ENCODE results near the gene AFMID. TPM values are rescaled to one million over a fixed set of nuclear protein-coding genes. Genes with fewer than 3 reads are reported as not detected.

Gene AFMID
- total and polyA plus RNA-seq, 5 donors from 2014 or later = 1.8 to 5.5 (median 2.8) TPM

DNA sequence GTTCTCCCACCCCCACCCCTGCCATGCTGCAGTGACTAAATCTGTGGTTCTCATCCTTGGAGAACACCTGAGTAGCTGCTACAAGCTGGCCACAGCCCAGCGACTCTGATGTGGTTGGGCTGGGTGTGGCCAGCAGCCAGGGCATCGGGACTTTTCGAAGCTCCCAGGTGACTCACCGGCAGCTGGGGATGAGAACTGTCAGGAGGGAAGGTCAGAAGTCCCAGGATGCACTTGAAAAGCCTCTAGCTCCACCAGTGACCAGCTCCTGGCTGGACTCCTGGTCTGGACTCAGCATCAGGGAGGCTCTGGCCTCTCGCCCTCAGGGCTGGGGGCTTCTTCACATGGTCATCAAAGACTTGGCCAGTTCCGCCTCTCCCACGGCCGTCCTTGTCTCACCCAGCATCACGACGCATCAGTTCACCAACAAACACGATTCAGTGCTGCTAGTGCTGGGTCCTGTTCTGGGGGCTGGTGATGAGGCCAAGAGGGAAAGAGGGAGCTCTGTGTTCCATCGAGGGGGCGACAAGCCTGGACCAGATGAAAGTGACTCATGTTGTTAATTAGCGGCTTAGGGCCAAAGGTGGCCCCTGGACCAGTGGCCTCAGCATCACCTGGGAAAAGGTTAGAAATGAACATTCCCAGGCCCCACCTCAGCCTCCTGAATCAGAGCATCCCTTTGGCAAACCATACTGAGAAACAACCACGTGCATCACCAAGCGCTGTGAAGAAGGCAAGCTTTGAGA is 44.9 kb upstream of the AFMID start:
- peaks cover 48% of the 10 kb centered on the region for H3K4me1 ChIP-seq (ENCODE audit: control insufficient read depth, insufficient read depth, low read length, poor library complexity, severe bottlenecking)
- no peak overlapping the region for H3K27ac ChIP-seq (ENCODE audit: insufficient read depth, low read length, poor library complexity, severe bottlenecking)
- peaks cover 11% of the 10 kb centered on the region for H3K36me3 ChIP-seq (ENCODE audit: control insufficient read depth, insufficient read depth, low read length)
- H3K9me3 ChIP-seq (ENCODE audit: control insufficient read depth in 2 of 2, low read length in 2 of 2) = no peaks in the 10 kb centered on the region
- DNase-seq (no peak), ATAC-seq (ENCODE audit: low read depth in 2 of 2) (no peak)
- H3K27me3 Mint-ChIP-seq = no peaks in the 10 kb centered on the region
- peaks cover 9% of the 10 kb centered on the region for H3K36me3 Mint-ChIP-seq
- no peak overlapping the region for H3K4me3 ChIP-seq (ENCODE audit: low read depth, low read length)
- no peaks in the 10 kb centered on the region for H3K9me3 Mint-ChIP-seq
- no peaks in the 10 kb centered on the region for H3K27me3 ChIP-seq (ENCODE audit: control insufficient read depth, insufficient read depth, low read length)
- no peak overlapping the region for H3K4me3 Mint-ChIP-seq
- H3K4me1 Mint-ChIP-seq = peaks cover 0 to 59% (median 13%) of the 10 kb centered on the region in 4 donors
- no peak overlapping the region for H3K27ac Mint-ChIP-seq

DNA sequence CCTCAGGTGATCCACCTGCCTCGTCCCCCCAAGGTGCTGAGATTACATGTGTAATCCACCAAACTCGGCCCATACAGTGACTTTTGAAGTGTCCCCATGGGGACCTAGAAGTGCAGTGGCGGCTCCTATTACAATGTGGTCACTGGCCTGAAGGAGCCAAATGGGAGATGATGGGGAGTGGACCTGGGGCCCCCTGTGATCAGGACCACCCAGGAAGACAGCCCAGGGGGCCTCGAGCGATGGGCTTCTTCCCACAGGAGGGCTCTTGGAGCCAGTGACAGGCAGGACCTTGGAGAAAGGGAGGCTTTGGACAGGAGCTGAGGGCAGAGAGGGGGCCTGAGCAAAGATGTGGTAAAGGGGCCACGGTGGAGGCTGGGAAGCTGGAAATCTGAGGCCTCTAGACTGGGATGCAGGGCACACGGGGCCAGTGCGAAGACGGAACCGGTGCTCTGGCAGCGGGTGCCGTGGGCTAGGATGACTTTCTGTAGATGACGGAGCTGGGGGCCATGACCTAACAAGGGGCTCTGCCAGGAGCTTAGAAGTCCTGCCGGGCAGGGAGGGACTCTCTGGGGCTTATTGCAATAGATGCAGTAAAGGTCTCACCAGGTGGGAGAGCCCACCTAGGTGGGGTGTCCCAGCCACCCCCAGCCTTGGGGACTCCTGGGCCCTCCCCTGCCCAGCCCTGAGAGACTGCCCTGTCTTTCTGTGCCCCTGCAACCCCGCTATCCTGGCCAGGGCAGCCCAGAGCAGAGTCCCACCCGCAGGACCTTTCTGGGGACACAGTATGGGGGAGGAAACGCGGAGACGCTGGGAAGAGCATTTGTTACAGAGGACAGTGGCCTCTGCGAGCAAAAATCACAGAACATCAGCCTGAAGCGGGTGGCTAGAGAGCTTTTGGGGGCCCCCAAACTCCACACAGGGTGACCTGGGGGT is 43.7 kb upstream of the AFMID start:
- DNase-seq (no peak), ATAC-seq (ENCODE audit: low read depth in 2 of 2) (no peak)
- H3K4me1 ChIP-seq (ENCODE audit: control insufficient read depth, insufficient read depth, low read length, poor library complexity, severe bottlenecking) = peaks cover 44% of the 10 kb centered on the region
- H3K9me3 ChIP-seq (ENCODE audit: control insufficient read depth in 2 of 2, low read length in 2 of 2) = no peaks in the 10 kb centered on the region
- peaks cover 9% of the 10 kb centered on the region for H3K36me3 Mint-ChIP-seq
- no peak overlapping the region for H3K27ac ChIP-seq (ENCODE audit: insufficient read depth, low read length, poor library complexity, severe bottlenecking)
- no peak overlapping the region for H3K4me3 Mint-ChIP-seq
- H3K27me3 Mint-ChIP-seq = peaks cover 4% of the 10 kb centered on the region
- H3K27ac Mint-ChIP-seq = peak overlapping the region in 1 of 3 donors; percentile 89
- no peaks in the 10 kb centered on the region for H3K27me3 ChIP-seq (ENCODE audit: control insufficient read depth, insufficient read depth, low read length)
- peaks cover 0 to 57% (median 14%) of the 10 kb centered on the region in 4 donors for H3K4me1 Mint-ChIP-seq
- no peak overlapping the region for H3K4me3 ChIP-seq (ENCODE audit: low read depth, low read length)
- H3K36me3 ChIP-seq (ENCODE audit: control insufficient read depth, insufficient read depth, low read length) = peaks cover 11% of the 10 kb centered on the region
- no peaks in the 10 kb centered on the region for H3K9me3 Mint-ChIP-seq

DNA sequence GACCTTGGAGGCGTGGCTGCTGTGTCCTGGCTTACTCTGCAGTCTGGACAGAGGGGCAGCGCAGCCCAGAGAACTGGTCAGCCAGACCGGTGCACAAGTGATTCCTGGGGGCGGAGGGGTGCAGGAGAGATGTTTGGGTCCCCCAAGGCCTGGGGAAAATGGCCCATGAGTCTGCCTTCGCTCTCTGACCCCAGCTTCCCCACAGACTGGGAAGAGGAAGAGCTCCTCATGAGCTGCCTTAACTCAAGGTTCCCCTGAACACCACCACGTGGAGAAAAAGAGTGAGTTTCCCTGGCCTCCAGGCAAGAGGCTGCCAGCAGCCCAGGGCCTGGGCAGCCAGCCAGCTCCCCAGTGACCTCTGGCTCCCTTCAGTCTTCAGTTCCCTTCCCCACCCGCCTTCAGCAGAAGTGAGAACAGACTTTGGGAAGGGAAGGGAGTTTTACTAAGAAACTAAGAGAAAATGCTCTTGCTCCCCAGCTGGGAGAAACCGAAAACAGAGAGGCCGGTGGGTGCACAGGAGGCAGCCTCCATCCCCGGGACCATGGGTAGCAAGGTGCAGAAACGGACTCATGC is 42.9 kb upstream of the AFMID start:
- Mint-ChIP-seq H3K27me3 (peaks cover 4% of the 10 kb centered on the region), H3K36me3 (peaks cover 9% of the 10 kb centered on the region), H3K27ac (peak overlapping the region in 1 of 3 donors; percentile 32), H3K4me3 (no peak overlapping the region), H3K4me1 (peaks cover 0 to 54% (median 16%) of the 10 kb centered on the region in 4 donors), H3K9me3 (no peaks in the 10 kb centered on the region)
- ATAC-seq (ENCODE audit: low read depth in 2 of 2) (no peak), DNase-seq (no peak)
- Histone ChIP-seq H3K36me3 (ENCODE audit: control insufficient read depth, insufficient read depth, low read length) (peaks cover 11% of the 10 kb centered on the region), H3K4me3 (ENCODE audit: low read depth, low read length) (no peak overlapping the region), H3K27me3 (ENCODE audit: control insufficient read depth, insufficient read depth, low read length) (no peaks in the 10 kb centered on the region), H3K27ac (ENCODE audit: insufficient read depth, low read length, poor library complexity, severe bottlenecking) (no peak overlapping the region), H3K4me1 (ENCODE audit: control insufficient read depth, insufficient read depth, low read length, poor library complexity, severe bottlenecking) (peaks cover 43% of the 10 kb centered on the region), H3K9me3 (ENCODE audit: control insufficient read depth in 2 of 2, low read length in 2 of 2) (no peaks in the 10 kb centered on the region)

DNA sequence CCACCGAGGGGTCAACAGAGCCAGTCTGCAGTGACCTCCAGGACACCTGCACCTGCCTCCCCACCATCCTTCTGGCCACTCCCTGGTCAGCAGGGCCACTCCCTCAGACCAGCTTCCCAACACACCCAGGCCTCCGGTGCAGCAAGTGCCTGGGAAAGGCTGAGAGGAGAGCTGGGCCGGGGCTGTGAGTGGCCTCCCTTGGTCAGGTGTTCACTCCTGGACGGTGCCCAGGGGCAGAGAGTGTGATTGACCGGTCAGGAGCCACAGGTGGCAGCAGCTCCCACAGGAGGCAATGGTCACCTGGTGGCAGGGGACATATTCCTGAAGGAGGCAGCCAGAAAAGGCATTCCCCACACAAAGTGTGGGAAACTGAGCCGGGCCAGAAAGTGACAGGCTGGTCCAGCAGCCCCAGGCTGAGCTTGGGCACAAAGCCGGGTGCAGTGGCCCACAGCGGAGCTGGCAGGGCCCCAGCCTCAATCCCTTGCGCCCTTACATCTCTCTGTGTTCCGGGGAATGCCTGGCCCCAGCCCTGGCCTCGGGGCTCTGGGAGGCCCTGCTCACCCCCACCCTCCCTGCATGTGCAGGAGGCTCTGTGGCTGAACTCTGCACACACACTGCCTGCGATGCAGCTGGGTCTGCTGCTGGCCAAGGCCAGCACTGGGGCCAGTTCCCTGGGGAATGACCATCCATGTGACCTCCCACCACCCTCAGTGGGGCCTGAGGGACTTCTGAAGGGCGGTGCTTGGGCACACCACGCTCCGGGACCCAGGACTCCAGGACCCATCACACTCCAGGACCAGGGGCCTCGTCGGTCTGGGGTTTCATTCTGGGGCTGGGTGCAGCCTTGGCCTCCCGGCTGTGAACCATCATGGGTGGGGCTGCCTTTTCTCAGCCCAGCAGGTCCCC is 42.2 kb upstream of the AFMID start:
- ATAC-seq (ENCODE audit: low read depth in 2 of 2) = no peak
- no peak for DNase-seq
- H3K4me3 ChIP-seq (ENCODE audit: low read depth, low read length) = no peak overlapping the region
- peaks cover 8% of the 10 kb centered on the region for H3K36me3 Mint-ChIP-seq
- peaks cover 11% of the 10 kb centered on the region for H3K36me3 ChIP-seq (ENCODE audit: control insufficient read depth, insufficient read depth, low read length)
- no peaks in the 10 kb centered on the region for H3K9me3 Mint-ChIP-seq
- H3K4me1 ChIP-seq (ENCODE audit: control insufficient read depth, insufficient read depth, low read length, poor library complexity, severe bottlenecking) = peaks cover 40% of the 10 kb centered on the region
- no peak overlapping the region for H3K4me3 Mint-ChIP-seq
- no peaks in the 10 kb centered on the region for H3K27me3 ChIP-seq (ENCODE audit: control insufficient read depth, insufficient read depth, low read length)
- H3K4me1 Mint-ChIP-seq = peaks cover 0 to 50% (median 14%) of the 10 kb centered on the region in 4 donors
- peaks cover 4% of the 10 kb centered on the region for H3K27me3 Mint-ChIP-seq
- no peak overlapping the region for H3K27ac Mint-ChIP-seq
- no peak overlapping the region for H3K27ac ChIP-seq (ENCODE audit: insufficient read depth, low read length, poor library complexity, severe bottlenecking)
- no peaks in the 10 kb centered on the region for H3K9me3 ChIP-seq (ENCODE audit: control insufficient read depth in 2 of 2, low read length in 2 of 2)

DNA sequence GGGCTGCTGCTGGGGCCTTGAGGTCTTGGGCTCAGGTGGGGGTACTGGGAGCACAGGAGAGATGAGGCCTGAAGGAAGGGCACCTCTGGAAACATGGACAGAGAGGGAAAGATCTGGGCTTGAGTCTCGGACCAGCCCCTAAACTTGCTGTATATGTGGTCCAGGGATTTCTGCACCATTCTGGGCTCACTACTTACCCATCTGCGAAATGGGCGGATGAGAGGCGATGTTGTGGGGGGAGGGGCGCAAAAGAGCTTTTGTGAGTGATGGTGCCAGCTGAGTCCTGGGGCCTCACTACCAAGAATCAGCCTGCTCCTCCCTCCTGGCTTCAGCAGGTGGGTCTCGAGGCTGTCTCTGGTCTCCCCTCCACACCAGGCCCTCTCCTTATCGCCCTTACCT is 40.7 kb upstream of the AFMID start:
- Mint-ChIP-seq H3K4me1 (peaks cover 0 to 41% (median 10%) of the 10 kb centered on the region in 4 donors), H3K27ac (peak overlapping the region in 1 of 3 donors; percentile 84)
- DNase-seq = no peak

DNA sequence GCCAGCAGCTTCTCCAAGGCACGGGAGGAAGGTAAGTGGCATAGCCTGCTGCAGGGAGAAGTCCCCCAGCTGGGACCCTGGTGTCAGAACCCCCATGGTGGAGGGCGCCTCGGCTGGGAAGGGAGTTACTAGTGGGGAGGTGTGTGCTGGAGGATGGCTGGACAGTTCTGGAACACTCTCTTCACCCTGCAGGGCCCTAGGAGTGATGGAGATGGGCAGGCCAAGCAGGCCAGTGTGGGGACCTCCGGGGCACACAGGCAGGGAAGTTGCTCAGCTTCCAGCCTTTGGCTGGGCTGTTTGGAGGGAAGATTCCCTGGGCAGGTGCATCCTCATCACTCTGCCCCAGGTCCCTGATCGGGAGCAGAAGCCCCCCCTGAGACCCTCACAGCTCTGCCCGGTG is 40.3 kb upstream of the AFMID start:
- Mint-ChIP-seq H3K4me3 (no peak overlapping the region), H3K27ac (peak overlapping the region in 2 of 3 donors; percentile 36 to 84), H3K36me3 (no peaks in the 10 kb centered on the region), H3K9me3 (no peaks in the 10 kb centered on the region), H3K27me3 (peaks cover 4% of the 10 kb centered on the region), H3K4me1 (peaks cover 0 to 39% (median 10%) of the 10 kb centered on the region in 4 donors)
- no peak for ATAC-seq (ENCODE audit: low read depth in 2 of 2)
- Histone ChIP-seq H3K4me3 (ENCODE audit: low read depth, low read length) (no peak overlapping the region), H3K27me3 (ENCODE audit: control insufficient read depth, insufficient read depth, low read length) (no peaks in the 10 kb centered on the region), H3K4me1 (ENCODE audit: control insufficient read depth, insufficient read depth, low read length, poor library complexity, severe bottlenecking) (peaks cover 29% of the 10 kb centered on the region), H3K36me3 (ENCODE audit: control insufficient read depth, insufficient read depth, low read length) (peaks cover 8% of the 10 kb centered on the region), H3K27ac (ENCODE audit: insufficient read depth, low read length, poor library complexity, severe bottlenecking) (no peak overlapping the region), H3K9me3 (ENCODE audit: control insufficient read depth in 2 of 2, low read length in 2 of 2) (no peaks in the 10 kb centered on the region)
- no peak for DNase-seq

More for the DNA sequence above, 40.7 kb upstream of the AFMID start:
- no peak overlapping the region for H3K27ac ChIP-seq (ENCODE audit: insufficient read depth, low read length, poor library complexity, severe bottlenecking)
- Mint-ChIP-seq H3K4me3 (no peak overlapping the region), H3K36me3 (peaks cover under 1% of the 10 kb centered on the region), H3K27me3 (peaks cover 4% of the 10 kb centered on the region), H3K9me3 (no peaks in the 10 kb centered on the region)
- no peak overlapping the region for H3K4me3 ChIP-seq (ENCODE audit: low read depth, low read length)
- peaks cover 8% of the 10 kb centered on the region for H3K36me3 ChIP-seq (ENCODE audit: control insufficient read depth, insufficient read depth, low read length)
- no peaks in the 10 kb centered on the region for H3K9me3 ChIP-seq (ENCODE audit: control insufficient read depth in 2 of 2, low read length in 2 of 2)
- ATAC-seq (ENCODE audit: low read depth in 2 of 2) = no peak
- H3K4me1 ChIP-seq (ENCODE audit: control insufficient read depth, insufficient read depth, low read length, poor library complexity, severe bottlenecking) = peaks cover 33% of the 10 kb centered on the region
- H3K27me3 ChIP-seq (ENCODE audit: control insufficient read depth, insufficient read depth, low read length) = no peaks in the 10 kb centered on the region

All from CD4-positive, CD25-positive, alpha-beta regulatory T cell (primary cell).